ENCODE measurements around the gene CERS6.

CERS6 gene

DNA sequence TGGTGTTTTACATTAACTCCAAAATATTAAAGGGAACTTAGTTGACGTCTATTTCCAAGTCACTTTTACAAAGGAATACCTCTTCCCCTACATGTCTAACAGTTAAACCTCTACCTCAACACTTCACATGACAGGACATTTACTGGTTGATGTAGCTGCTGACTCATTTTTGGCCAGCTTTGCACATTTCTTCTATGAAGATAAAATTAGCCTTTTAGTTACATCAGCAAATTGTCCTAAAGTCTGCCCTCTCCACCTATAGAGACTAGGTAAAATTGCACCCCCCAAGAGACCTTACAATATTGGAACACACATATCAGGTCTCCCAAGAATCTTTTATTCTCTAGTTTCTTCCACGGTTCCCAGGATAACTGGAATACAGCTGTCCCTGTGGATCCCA, 10.1 kb upstream of the CERS6 start:
- Histone ChIP-seq H3K27ac (ENCODE audit: low read length) (no peak overlapping the region), H3K9ac (ENCODE audit: low read length) (no peak overlapping the region), H3K4me1 (ENCODE audit: control insufficient read depth, low read depth, low read length) (no peaks in the 10 kb centered on the region), H3K36me3 (ENCODE audit: control insufficient read depth, low read depth, low read length) (no peaks in the 10 kb centered on the region), H3K4me3 (ENCODE audit: low read length) (no peak overlapping the region), H3K9me3 (ENCODE audit: control insufficient read depth, low read depth, low read length) (no peaks in the 10 kb centered on the region), H3K27me3 (ENCODE audit: control insufficient read depth, insufficient read depth, low read length) (no peaks in the 10 kb centered on the region)

DNA sequence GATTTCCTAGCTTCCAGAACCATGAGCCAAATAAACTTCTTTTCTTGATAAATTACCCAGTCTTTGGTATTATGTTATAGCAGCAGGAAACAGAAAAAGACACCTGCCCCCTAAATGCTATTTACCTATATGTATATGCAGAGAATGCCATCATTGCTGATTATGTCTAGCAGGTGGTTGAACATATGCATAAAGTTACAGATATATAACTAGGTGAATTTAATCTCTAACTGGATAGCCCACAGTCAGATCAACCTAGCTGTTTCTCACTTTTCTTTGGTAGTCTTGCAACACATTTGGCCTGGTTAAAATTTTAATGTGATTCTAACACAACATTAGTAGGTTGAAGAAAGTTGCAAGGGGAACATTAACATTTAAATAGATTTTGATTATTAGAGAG, 7.1 kb upstream of the CERS6 start:
- Histone ChIP-seq H3K9ac (ENCODE audit: low read length) (no peak overlapping the region), H3K4me1 (ENCODE audit: control insufficient read depth, low read depth, low read length) (no peaks in the 10 kb centered on the region), H3K4me3 (ENCODE audit: low read length) (no peak overlapping the region)

DNA sequence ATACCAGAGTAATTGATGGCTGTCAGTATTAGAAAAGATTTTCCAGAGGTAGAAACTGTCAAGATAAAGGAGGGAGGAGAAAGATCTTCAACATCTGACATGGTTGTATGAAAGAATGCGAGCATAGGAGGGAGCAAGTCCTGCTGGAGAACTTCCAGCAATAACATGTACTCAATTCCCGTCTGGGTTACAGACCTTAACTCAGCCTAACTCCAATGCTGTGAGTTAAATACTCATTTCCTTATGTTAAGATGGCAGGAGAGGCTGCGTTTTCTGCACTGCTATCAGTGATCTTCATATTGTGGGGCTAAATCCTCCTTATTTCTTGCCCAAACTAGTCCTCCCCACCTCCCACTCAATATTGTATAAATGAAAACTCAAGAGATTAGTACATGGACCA, 6.7 kb upstream of the CERS6 start:
- no peak overlapping the region for H3K27ac ChIP-seq (ENCODE audit: low read length)
- H3K9me3 ChIP-seq (ENCODE audit: control insufficient read depth, low read depth, low read length) = no peaks in the 10 kb centered on the region
- no peak overlapping the region for H3K4me3 ChIP-seq (ENCODE audit: low read length)
- H3K27me3 ChIP-seq (ENCODE audit: control insufficient read depth, insufficient read depth, low read length) = no peaks in the 10 kb centered on the region
- H3K9ac ChIP-seq (ENCODE audit: low read length) = no peak overlapping the region
- H3K4me1 ChIP-seq (ENCODE audit: control insufficient read depth, low read depth, low read length) = no peaks in the 10 kb centered on the region
- H3K36me3 ChIP-seq (ENCODE audit: control insufficient read depth, low read depth, low read length) = no peaks in the 10 kb centered on the region

More for the DNA sequence above, 7.1 kb upstream of the CERS6 start:
- no peaks in the 10 kb centered on the region for H3K36me3 ChIP-seq (ENCODE audit: control insufficient read depth, low read depth, low read length)
- H3K27me3 ChIP-seq (ENCODE audit: control insufficient read depth, insufficient read depth, low read length) = no peaks in the 10 kb centered on the region
- no peaks in the 10 kb centered on the region for H3K9me3 ChIP-seq (ENCODE audit: control insufficient read depth, low read depth, low read length)
- no peak overlapping the region for H3K27ac ChIP-seq (ENCODE audit: low read length)

- H3K9ac ChIP-seq (ENCODE audit: low read length) = no peak overlapping the region
- no peaks in the 10 kb centered on the region for H3K36me3 ChIP-seq (ENCODE audit: control insufficient read depth, low read depth, low read length)
- peaks cover 4% of the 10 kb centered on the region for H3K27me3 ChIP-seq (ENCODE audit: control insufficient read depth, insufficient read depth, low read length)
- H3K4me3 ChIP-seq (ENCODE audit: low read length) = no peak overlapping the region
- no peaks in the 10 kb centered on the region for H3K4me1 ChIP-seq (ENCODE audit: control insufficient read depth, low read depth, low read length)
- H3K27ac ChIP-seq (ENCODE audit: low read length) = no peak overlapping the region
- no peaks in the 10 kb centered on the region for H3K9me3 ChIP-seq (ENCODE audit: control insufficient read depth, low read depth, low read length)
Measured at GRCh38 chr2:168450171-168450570, 5.9 kb upstream of the CERS6 start.

GRCh38 chr2:168450732-168451131, 5.3 kb upstream of the CERS6 start:
- Histone ChIP-seq H3K4me3 (ENCODE audit: low read length) (no peak overlapping the region), H3K9me3 (ENCODE audit: control insufficient read depth, low read depth, low read length) (no peaks in the 10 kb centered on the region), H3K27ac (ENCODE audit: low read length) (no peak overlapping the region), H3K36me3 (ENCODE audit: control insufficient read depth, low read depth, low read length) (no peaks in the 10 kb centered on the region), H3K4me1 (ENCODE audit: control insufficient read depth, low read depth, low read length) (no peaks in the 10 kb centered on the region), H3K9ac (ENCODE audit: low read length) (no peak overlapping the region), H3K27me3 (ENCODE audit: control insufficient read depth, insufficient read depth, low read length) (peaks cover 8% of the 10 kb centered on the region)

DNA sequence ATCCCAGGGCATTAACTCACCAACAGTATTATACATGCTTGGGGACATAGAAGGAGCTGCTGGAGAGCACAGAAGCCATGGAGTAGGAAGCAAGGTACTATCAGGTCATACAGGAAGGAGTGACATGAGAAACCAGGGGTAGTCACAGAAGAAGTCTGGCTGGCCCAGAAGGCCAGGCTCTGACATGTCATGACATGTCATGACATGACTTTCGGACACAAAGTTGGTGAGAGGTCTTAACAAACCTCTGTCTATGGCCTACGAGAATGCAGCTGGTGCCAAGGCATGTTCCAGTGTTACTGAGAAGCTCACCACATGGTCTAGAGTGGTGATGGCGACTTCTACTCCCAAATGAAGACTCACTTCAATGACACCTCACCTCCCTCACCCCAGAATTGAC, 3.3 kb upstream of the CERS6 start:
- H3K4me1 ChIP-seq (ENCODE audit: control insufficient read depth, low read depth, low read length) = peaks cover 7% of the 10 kb centered on the region

GRCh38 chr2:168453404-168453803, 2.7 kb upstream of the CERS6 start:
- no peaks in the 10 kb centered on the region for H3K36me3 ChIP-seq (ENCODE audit: control insufficient read depth, low read depth, low read length)
- no peak overlapping the region for H3K4me3 ChIP-seq (ENCODE audit: low read length)
- peaks cover 22% of the 10 kb centered on the region for H3K27me3 ChIP-seq (ENCODE audit: control insufficient read depth, insufficient read depth, low read length)
- H3K9ac ChIP-seq (ENCODE audit: low read length) = no peak overlapping the region
- no peak overlapping the region for H3K27ac ChIP-seq (ENCODE audit: low read length)
- no peaks in the 10 kb centered on the region for H3K9me3 ChIP-seq (ENCODE audit: control insufficient read depth, low read depth, low read length)
- peaks cover 12% of the 10 kb centered on the region for H3K4me1 ChIP-seq (ENCODE audit: control insufficient read depth, low read depth, low read length)

More for the DNA sequence above, 3.3 kb upstream of the CERS6 start:
- Histone ChIP-seq H3K27me3 (ENCODE audit: control insufficient read depth, insufficient read depth, low read length) (peaks cover 17% of the 10 kb centered on the region), H3K36me3 (ENCODE audit: control insufficient read depth, low read depth, low read length) (no peaks in the 10 kb centered on the region), H3K4me3 (ENCODE audit: low read length) (no peak overlapping the region), H3K9ac (ENCODE audit: low read length) (no peak overlapping the region), H3K27ac (ENCODE audit: low read length) (no peak overlapping the region), H3K9me3 (ENCODE audit: control insufficient read depth, low read depth, low read length) (no peaks in the 10 kb centered on the region)

- Histone ChIP-seq H3K27me3 (ENCODE audit: control insufficient read depth, insufficient read depth, low read length) (peaks cover 22% of the 10 kb centered on the region), H3K9me3 (ENCODE audit: control insufficient read depth, low read depth, low read length) (no peaks in the 10 kb centered on the region), H3K4me1 (ENCODE audit: control insufficient read depth, low read depth, low read length) (peaks cover 12% of the 10 kb centered on the region), H3K27ac (ENCODE audit: low read length) (no peak overlapping the region), H3K4me3 (ENCODE audit: low read length) (peak overlapping the region; percentile 60), H3K36me3 (ENCODE audit: control insufficient read depth, low read depth, low read length) (no peaks in the 10 kb centered on the region), H3K9ac (ENCODE audit: low read length) (no peak overlapping the region)
Measured at GRCh38 chr2:168454737-168455644, 1.1 kb upstream of the CERS6 start.

GRCh38 chr2:168456521-168457189, 583 bp downstream of the CERS6 start:
- Histone ChIP-seq H3K9ac (ENCODE audit: low read length) (peak overlapping the region; percentile 80), H3K27ac (ENCODE audit: low read length) (no peak overlapping the region), H3K4me3 (ENCODE audit: low read length) (peak overlapping the region; percentile 96), H3K27me3 (ENCODE audit: control insufficient read depth, insufficient read depth, low read length) (peaks cover 22% of the 10 kb centered on the region), H3K9me3 (ENCODE audit: control insufficient read depth, low read depth, low read length) (no peaks in the 10 kb centered on the region), H3K4me1 (ENCODE audit: control insufficient read depth, low read depth, low read length) (peaks cover 12% of the 10 kb centered on the region), H3K36me3 (ENCODE audit: control insufficient read depth, low read depth, low read length) (no peaks in the 10 kb centered on the region)

GRCh38 chr2:168457190-168457895, 1.3 kb downstream of the CERS6 start:
- peak overlapping the region; percentile 96 for H3K4me3 ChIP-seq (ENCODE audit: low read length)
- H3K27ac ChIP-seq (ENCODE audit: low read length) = no peak overlapping the region
- peaks cover 12% of the 10 kb centered on the region for H3K4me1 ChIP-seq (ENCODE audit: control insufficient read depth, low read depth, low read length)
- H3K9me3 ChIP-seq (ENCODE audit: control insufficient read depth, low read depth, low read length) = no peaks in the 10 kb centered on the region
- H3K36me3 ChIP-seq (ENCODE audit: control insufficient read depth, low read depth, low read length) = no peaks in the 10 kb centered on the region
- peaks cover 22% of the 10 kb centered on the region for H3K27me3 ChIP-seq (ENCODE audit: control insufficient read depth, insufficient read depth, low read length)
- H3K9ac ChIP-seq (ENCODE audit: low read length) = peak overlapping the region; percentile 80

DNA sequence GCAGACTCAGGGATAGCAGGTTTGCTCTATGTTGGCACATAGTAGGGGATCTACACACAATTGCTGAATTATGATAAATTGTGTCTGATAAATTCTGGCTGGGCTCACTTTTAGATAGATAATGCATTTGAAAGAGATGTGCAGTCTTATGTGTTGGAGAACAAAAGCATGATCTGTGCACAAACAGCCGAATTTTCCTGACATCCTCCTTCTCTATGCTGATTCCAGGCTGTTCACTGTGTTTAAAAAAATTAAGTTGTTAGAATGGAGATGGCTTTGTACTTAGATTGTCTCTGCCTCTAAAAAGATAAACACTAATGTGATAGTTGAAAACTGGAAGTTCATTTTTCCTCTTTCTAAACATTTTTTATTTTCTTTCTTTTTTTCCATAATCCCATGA, 2.1 kb downstream of the CERS6 start:
- Histone ChIP-seq H3K36me3 (ENCODE audit: control insufficient read depth, low read depth, low read length) (no peaks in the 10 kb centered on the region), H3K27ac (ENCODE audit: low read length) (no peak overlapping the region), H3K9me3 (ENCODE audit: control insufficient read depth, low read depth, low read length) (no peaks in the 10 kb centered on the region), H3K27me3 (ENCODE audit: control insufficient read depth, insufficient read depth, low read length) (peaks cover 22% of the 10 kb centered on the region), H3K9ac (ENCODE audit: low read length) (no peak overlapping the region), H3K4me3 (ENCODE audit: low read length) (peak overlapping the region; percentile 96), H3K4me1 (ENCODE audit: control insufficient read depth, low read depth, low read length) (peaks cover 12% of the 10 kb centered on the region)

Measured in iPS-18a (cell line).